ENCODE data around the gene CCR4. TPM values are rescaled to one million over a fixed set of nuclear protein-coding genes. Genes with fewer than 3 reads are reported as not detected.

The CCR4 gene
- total and polyA plus RNA-seq, 7 donors = 0.03 to 0.10 TPM; not detected in 5

DNA sequence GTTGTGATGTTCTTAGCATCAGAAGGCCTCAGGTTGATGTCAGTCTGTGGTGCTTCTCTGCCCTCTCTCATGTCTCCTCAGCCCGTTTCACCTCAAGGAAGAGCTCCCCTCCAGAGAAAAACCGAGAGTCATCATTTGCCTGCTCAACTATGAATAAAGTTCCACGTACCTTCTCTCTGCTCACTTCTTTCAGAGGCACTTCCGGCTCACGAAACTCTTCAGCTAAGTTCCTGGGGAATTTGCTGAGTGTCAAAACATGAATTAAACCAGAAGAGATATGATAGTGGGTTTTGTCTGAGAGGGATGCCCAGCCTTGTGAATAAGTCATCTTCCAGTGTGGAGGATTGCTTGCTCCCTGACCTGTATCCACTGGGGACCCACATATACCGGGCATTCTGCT, 37.7 kb downstream of the CCR4 start:
- no peaks in the 10 kb centered on the region for H3K36me3 ChIP-seq (ENCODE audit: insufficient read depth in 1 of 2, low read depth in 1 of 2)
- intact Hi-C loops (cut with DNase I) = no loop called here
- no peak overlapping the region for H3K4me3 ChIP-seq
- no peaks in the 10 kb centered on the region for H3K4me1 ChIP-seq
- WGBS, 3 donors = 78 to 83% (median 82%) methylated on average over 6 of the region's 6 CpGs
- DNase-seq = no peak
- TF ChIP-seq, protein P1, sequence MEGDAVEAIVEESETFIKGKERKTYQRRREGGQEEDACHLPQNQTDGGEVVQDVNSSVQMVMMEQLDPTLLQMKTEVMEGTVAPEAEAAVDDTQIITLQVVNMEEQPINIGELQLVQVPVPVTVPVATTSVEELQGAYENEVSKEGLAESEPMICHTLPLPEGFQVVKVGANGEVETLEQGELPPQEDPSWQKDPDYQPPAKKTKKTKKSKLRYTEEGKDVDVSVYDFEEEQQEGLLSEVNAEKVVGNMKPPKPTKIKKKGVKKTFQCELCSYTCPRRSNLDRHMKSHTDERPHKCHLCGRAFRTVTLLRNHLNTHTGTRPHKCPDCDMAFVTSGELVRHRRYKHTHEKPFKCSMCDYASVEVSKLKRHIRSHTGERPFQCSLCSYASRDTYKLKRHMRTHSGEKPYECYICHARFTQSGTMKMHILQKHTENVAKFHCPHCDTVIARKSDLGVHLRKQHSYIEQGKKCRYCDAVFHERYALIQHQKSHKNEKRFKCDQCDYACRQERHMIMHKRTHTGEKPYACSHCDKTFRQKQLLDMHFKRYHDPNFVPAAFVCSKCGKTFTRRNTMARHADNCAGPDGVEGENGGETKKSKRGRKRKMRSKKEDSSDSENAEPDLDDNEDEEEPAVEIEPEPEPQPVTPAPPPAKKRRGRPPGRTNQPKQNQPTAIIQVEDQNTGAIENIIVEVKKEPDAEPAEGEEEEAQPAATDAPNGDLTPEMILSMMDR (IDR thresholded peaks at IDR 0.05) = no peak
- ATAC-seq = no peak
- H3K27ac ChIP-seq = no peak overlapping the region
- no peaks in the 10 kb centered on the region for H3K27me3 ChIP-seq (ENCODE audit: insufficient read depth in 3 of 3, low read length in 2 of 3)
- H3K9me3 ChIP-seq = no peaks in the 10 kb centered on the region

DNA sequence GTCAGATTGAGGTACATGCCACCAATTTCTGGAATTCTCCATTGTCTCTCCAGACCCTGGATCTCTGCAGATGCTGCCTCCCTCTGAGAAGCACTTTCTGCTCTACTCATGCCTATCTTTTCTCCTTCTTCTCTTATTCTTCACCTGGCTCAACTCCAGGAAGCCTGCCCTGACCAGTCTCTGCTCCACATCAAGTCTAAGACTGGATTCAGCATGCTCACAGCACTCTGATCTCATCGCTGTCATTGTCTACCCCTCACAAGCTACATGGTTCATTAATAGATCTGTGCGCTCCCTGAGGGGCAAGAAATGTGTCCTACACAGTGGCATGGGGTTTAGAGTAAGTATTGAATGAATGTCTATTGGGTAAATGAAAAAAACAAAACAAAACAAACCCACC, 38.7 kb downstream of the CCR4 start:
- H3K36me3 ChIP-seq (ENCODE audit: insufficient read depth in 1 of 2, low read depth in 1 of 2) = no peaks in the 10 kb centered on the region
- ATAC-seq (no peak), DNase-seq (no peak)
- no peak overlapping the region for H3K4me3 ChIP-seq
- intact Hi-C loops (cut with DNase I) = no loop called here
- H3K27me3 ChIP-seq (ENCODE audit: insufficient read depth in 3 of 3, low read length in 2 of 3) = no peaks in the 10 kb centered on the region
- no peaks in the 10 kb centered on the region for H3K9me3 ChIP-seq
- H3K4me1 ChIP-seq = no peaks in the 10 kb centered on the region
- TF ChIP-seq, protein P1 (IDR thresholded peaks at IDR 0.05) = no peak
- 96 to 99% (median 96%) methylated on average over 2 of the region's 2 CpGs for WGBS, 3 donors
- H3K27ac ChIP-seq = no peak overlapping the region

DNA sequence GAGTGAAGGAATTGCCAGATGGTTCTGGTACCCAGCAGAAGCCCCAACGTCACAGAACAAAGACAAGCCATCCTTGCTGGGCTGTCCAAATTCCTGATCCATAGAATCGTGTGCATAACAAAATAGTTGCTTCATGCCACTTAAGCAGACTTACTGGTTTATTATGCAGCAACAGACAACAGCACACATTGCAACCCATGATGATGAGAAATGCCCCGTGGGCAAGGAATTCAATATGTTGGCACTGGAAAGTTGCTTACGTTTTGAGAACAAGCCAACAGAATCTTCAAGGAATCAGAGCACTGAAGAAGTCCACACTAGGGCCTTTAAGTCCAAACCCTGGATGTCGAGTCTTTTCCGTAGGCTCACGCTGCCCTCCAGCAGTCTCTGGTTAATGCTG, 40.3 kb downstream of the CCR4 start:
- H3K27me3 ChIP-seq (ENCODE audit: insufficient read depth in 3 of 3, low read length in 2 of 3) = no peaks in the 10 kb centered on the region
- no peak overlapping the region for H3K27ac ChIP-seq
- TF ChIP-seq, protein P1 (IDR thresholded peaks at IDR 0.05) = no peak
- no peak overlapping the region for H3K4me3 ChIP-seq
- DNase-seq = no peak
- no peak for ATAC-seq
- intact Hi-C loops (cut with DNase I) = no loop called here
- H3K36me3 ChIP-seq (ENCODE audit: insufficient read depth in 1 of 2, low read depth in 1 of 2) = peaks cover 0 to 3% of the 10 kb centered on the region in 2 donors
- WGBS, 3 donors = 68 to 79% (median 73%) methylated on average over 7 of the region's 7 CpGs
- no peaks in the 10 kb centered on the region for H3K9me3 ChIP-seq
- no peaks in the 10 kb centered on the region for H3K4me1 ChIP-seq

DNA sequence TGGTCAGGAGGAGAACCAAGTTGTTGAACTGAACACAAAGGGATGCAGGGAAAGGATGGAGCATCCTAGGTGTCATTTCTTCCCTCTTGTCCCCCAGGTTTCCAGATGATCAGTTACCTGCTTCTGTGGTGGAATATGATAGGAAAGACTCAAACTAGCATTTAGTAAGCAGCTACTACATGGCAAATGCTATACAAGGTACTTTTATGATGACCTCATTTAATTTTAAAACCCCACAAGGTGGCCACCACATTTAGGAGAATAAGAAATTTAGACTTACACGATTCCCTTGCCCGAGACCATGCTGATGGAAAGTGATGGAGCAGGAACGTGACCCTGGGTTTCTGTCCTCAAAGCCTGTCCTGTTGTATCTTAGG, 40.9 kb downstream of the CCR4 start:
- intact Hi-C loops (cut with DNase I) = no loop called here
- Histone ChIP-seq H3K27me3 (ENCODE audit: insufficient read depth in 3 of 3, low read length in 2 of 3) (no peaks in the 10 kb centered on the region), H3K27ac (no peak overlapping the region), H3K4me1 (no peaks in the 10 kb centered on the region), H3K9me3 (no peaks in the 10 kb centered on the region), H3K4me3 (no peak overlapping the region), H3K36me3 (ENCODE audit: insufficient read depth in 1 of 2, low read depth in 1 of 2) (peaks cover 0 to 8% of the 10 kb centered on the region in 2 donors)
- WGBS, 3 donors = 86 to 95% (median 93%) methylated on average over 3 of the region's 3 CpGs
- no peak for ATAC-seq
- no peak for DNase-seq
- TF ChIP-seq, protein P1 (IDR thresholded peaks at IDR 0.05) = no peak

DNA sequence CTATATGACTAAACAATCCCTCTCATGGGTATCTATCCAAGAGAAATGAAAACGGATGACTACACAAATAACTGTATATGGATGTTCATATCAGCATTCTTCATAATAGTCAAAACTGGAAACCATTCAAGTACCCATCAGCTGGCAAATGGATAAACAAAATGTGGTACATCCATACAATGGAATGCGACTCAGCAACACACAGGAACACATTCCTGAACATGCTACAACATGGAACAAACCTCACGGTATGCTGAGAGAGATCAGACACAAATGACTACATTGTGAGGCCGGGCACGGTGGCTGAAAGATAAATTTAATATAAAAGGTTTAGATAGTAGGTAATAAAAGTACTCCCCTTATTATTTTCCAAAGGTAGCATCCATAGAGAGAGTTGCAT, 42.6 kb downstream of the CCR4 start:
- TF ChIP-seq, protein P1 (IDR thresholded peaks at IDR 0.05) = no peak
- ATAC-seq = no peak
- no peaks in the 10 kb centered on the region for H3K9me3 ChIP-seq
- 92 to 96% (median 92%) methylated on average over 5 of the region's 5 CpGs for WGBS, 3 donors
- H3K4me3 ChIP-seq = no peak overlapping the region
- intact Hi-C loops (cut with DNase I) = no loop called here
- peaks cover 0 to 10% of the 10 kb centered on the region in 2 donors for H3K36me3 ChIP-seq (ENCODE audit: insufficient read depth in 1 of 2, low read depth in 1 of 2)
- no peaks in the 10 kb centered on the region for H3K27me3 ChIP-seq (ENCODE audit: insufficient read depth in 3 of 3, low read length in 2 of 3)
- no peak for DNase-seq
- H3K4me1 ChIP-seq = no peaks in the 10 kb centered on the region
- H3K27ac ChIP-seq = no peak overlapping the region
